Body of pancreas (tissue), 4 donors: ENCODE measurements around the gene ADAMTSL1. TPM values are rescaled to one million over a fixed set of nuclear protein-coding genes. Genes with fewer than 3 reads are reported as not detected.

ENCODE experiments used
- ATAC-seq: fragments of 150-250 bp; one replicate; pipeline ENCODE4 v1.9.1; 2016
- DNase-seq, 4 donors: peaks; one replicate each; pipeline ENCODE4 v3.0.0-alpha.2; 2019
- H3K27ac ChIP-seq, 4 donors: fragments of 200-600 bp; sonication (generic); 1 replicate in 3 of 4; 2 replicates in 1 of 4; pipeline versions ENCODE4 v1.5.1 to v1.6.1; 2016 to 2019; ENCODE audit warnings: mild to moderate bottlenecking in 1 of 4, mixed read lengths in 1 of 4, moderate library complexity in 1 of 4
- H3K27me3 ChIP-seq, 2 donors: fragments of 200-600 bp; sonication (generic); one replicate each; pipeline ENCODE4 v1.6.0; 2016; ENCODE audit warnings: mild to moderate bottlenecking in 1 of 2
- H3K36me3 ChIP-seq, 2 donors: fragments of 200-600 bp; sonication (generic); replicated peaks in 1 of 2; 2 replicates each; pipeline ENCODE4 v1.5.1; 2016; ENCODE audit warnings: low read depth in 2 of 2; ENCODE audit not compliant: insufficient read depth in 1 of 2
- H3K4me1 ChIP-seq: fragments of 200-600 bp; sonication (generic); one replicate; pipeline ENCODE4 v1.6.0; 2016
- H3K4me3 ChIP-seq, 2 donors: fragments of 200-600 bp; sonication (generic); 1 replicate in 1 of 2; 2 replicates in 1 of 2; pipeline ENCODE4 v1.5.1; 2016 to 2019
- H3K9me3 ChIP-seq, 3 donors: fragments of 200-600 bp; sonication (generic); 1 replicate in 2 of 3; 2 replicates in 1 of 3; pipeline ENCODE4 v1.5.1; 2016
- CTCF ChIP-seq, 7 experiments: fragments of 450-650 bp in 4 of 7; fragments of 200-600 bp in 3 of 7; sonication (generic) in 3 of 7; IDR thresholded peaks; one replicate each; pipeline ENCODE4 v1.5.1; 2016 to 2019; ENCODE audit warnings: antibody characterized with exemption in 7 of 7
- POLR2A ChIP-seq, 3 donors: fragments of 450-650 bp; IDR thresholded peaks; one replicate each; pipeline ENCODE4 v1.6.1; 2016; ENCODE audit warnings: antibody characterized with exemption in 3 of 3, mild to moderate bottlenecking in 2 of 3
- WGBS, 2 donors: methylation state at CpG; one replicate each; pipeline ENCODE4 v1.1.5; 2017; 5-methylcytosine and 5-hydroxymethylcytosine counted together
- intact Hi-C: fragments of 100-400 bp; cut with DNase I; formaldehyde crosslinking; loops from one replicate; pipeline ENCODE4 v1.15.1; 2023
- total RNA-seq, 2 donors: library from RNA; depleted of rRNA; stranded (reverse); fragments of >200 nt; gene quantifications; one replicate each; pipeline ENCODE4 v1.1.0, GENCODE V29; 2016

Gene ADAMTSL1
- total RNA-seq, 2 donors from 2014 or later = 0.52 to 0.99 TPM

GRCh38 chr9:18847576-18848275 lies 373.8 kb downstream of the ADAMTSL1 start:
- DNase-seq = peak in 3 of 4 donors; percentile 15 to 73 (median 57)
- Histone ChIP-seq H3K9me3 (no peaks in the 10 kb centered on the region), H3K4me1 (no peaks in the 10 kb centered on the region), H3K36me3 (no peaks in the 10 kb centered on the region), H3K4me3 (no peak overlapping the region), H3K27ac (no peak overlapping the region), H3K27me3 (no peaks in the 10 kb centered on the region)
- ATAC-seq = no peak
- intact Hi-C loops = no loop called here
- WGBS, 2 donors = 52 to 64% methylated on average over 5 of the region's 5 CpGs
- TF ChIP-seq CTCF (IDR thresholded peaks at IDR 0.05) = no peak
- TF ChIP-seq POLR2A (IDR thresholded peaks at IDR 0.05) = no peak

- no peak for ATAC-seq
- Histone ChIP-seq H3K4me3 (no peak overlapping the region), H3K36me3 (no peaks in the 10 kb centered on the region), H3K27ac (no peak overlapping the region), H3K9me3 (no peaks in the 10 kb centered on the region), H3K4me1 (no peaks in the 10 kb centered on the region), H3K27me3 (no peaks in the 10 kb centered on the region)
- intact Hi-C loops = no loop called here
- no peak for DNase-seq
- no peak for TF ChIP-seq POLR2A (IDR thresholded peaks at IDR 0.05)
- TF ChIP-seq CTCF (IDR thresholded peaks at IDR 0.05) = no peak
- WGBS, 2 donors = 51 to 58% methylated on average over 3 of the region's 3 CpGs
These were observed 374.7 kb downstream of the ADAMTSL1 start for GRCh38 chr9:18848657-18849056.

- Histone ChIP-seq H3K27me3 (no peaks in the 10 kb centered on the region), H3K4me1 (no peaks in the 10 kb centered on the region), H3K4me3 (no peak overlapping the region), H3K9me3 (no peaks in the 10 kb centered on the region), H3K27ac (no peak overlapping the region), H3K36me3 (no peaks in the 10 kb centered on the region)
- 74 to 84% methylated on average over 6 of the region's 6 CpGs for whole genome bisulfite sequencing, 2 donors
- DNase-seq (no peak), ATAC-seq (no peak)
- intact Hi-C loops = no loop called here
- TF ChIP-seq POLR2A (IDR thresholded peaks at IDR 0.05) (no peak), CTCF (IDR thresholded peaks at IDR 0.05) (no peak)
These were observed 375.3 kb downstream of the ADAMTSL1 start for GRCh38 chr9:18849270-18849669.

- no peaks in the 10 kb centered on the region for H3K27me3 ChIP-seq
- H3K4me3 ChIP-seq = no peak overlapping the region
- intact Hi-C loops = no loop called here
- no peak for TF ChIP-seq POLR2A (IDR thresholded peaks at IDR 0.05)
- TF ChIP-seq CTCF (IDR thresholded peaks at IDR 0.05) = no peak
- no peaks in the 10 kb centered on the region for H3K4me1 ChIP-seq
- no peak for DNase-seq
- no peaks in the 10 kb centered on the region for H3K9me3 ChIP-seq
- no peak overlapping the region for H3K27ac ChIP-seq
- WGBS, 2 donors = 71 to 78% methylated on average over 4 of the region's 4 CpGs
- ATAC-seq = no peak
- no peaks in the 10 kb centered on the region for H3K36me3 ChIP-seq
These were observed 376.1 kb downstream of the ADAMTSL1 start for GRCh38 chr9:18849890-18850677.
